Activated T-helper 1 cell treated with anti-CD3 and anti-CD28 coated beads, Interleukin-12 subunit alpha, Interleukin-12 subunit beta, Interleukin-2, Interleukin-4 antibody, amounts not matched to agents 30 ng/mL and 10 ng/mL and 1 ng/mL, durations not matched to agents 14 hours and 24 hours and 36 hours (primary cell): ENCODE results near the gene SLC12A5. TPM values are rescaled to one million over a fixed set of nuclear protein-coding genes. Genes with fewer than 3 reads are reported as not detected.
A peak's percentile ranks its signal among the peaks of the same experiment; 100 is the strongest.

Experiments
- DNase-seq: peaks from one replicate; pipeline ENCODE4 v3.0.0; 2021; ENCODE audit warnings: low spot score
- H3K27ac Mint-ChIP-seq: one replicate; pipeline ENCODE4 v1.8.0; 2021; ENCODE audit warnings: mild to moderate bottlenecking, mixed read lengths
- H3K27me3 Mint-ChIP-seq: one replicate; pipeline ENCODE4 v1.8.0; 2022; ENCODE audit warnings: mild to moderate bottlenecking, moderate library complexity, mixed read lengths; ENCODE audit not compliant: insufficient read depth
- H3K36me3 Mint-ChIP-seq: one replicate; pipeline ENCODE4 v1.8.0; 2021; ENCODE audit warnings: low read depth, mixed read lengths
- H3K4me1 Mint-ChIP-seq: one replicate; pipeline ENCODE4 v1.8.0; 2021; ENCODE audit warnings: low read depth, mixed read lengths
- H3K4me3 Mint-ChIP-seq: one replicate; pipeline ENCODE4 v1.8.0; 2021; ENCODE audit warnings: mild to moderate bottlenecking, moderate library complexity, mixed read lengths
- H3K9me3 Mint-ChIP-seq: one replicate; pipeline ENCODE4 v1.8.0; 2021; ENCODE audit warnings: mixed read lengths
- intact Hi-C: fragments of 100-400 bp; cut with micrococcal nuclease; formaldehyde crosslinking; loops from one replicate; pipeline ENCODE4 v1.15.1; 2024
- total RNA-seq: library from RNA; stranded (reverse); gene quantifications from 2 replicates; pipeline ENCODE4 v1.2.3, GENCODE V29; 2022

The SLC12A5 gene
- total RNA-seq, 1 donor from 2014 or later, result not detected

GRCh38 chr20:45998761-45999160, 30.3 kb upstream of the SLC12A5 start:
- H3K36me3 Mint-ChIP-seq, result no peaks in the 10 kb centered on the region
- H3K27ac Mint-ChIP-seq, result no peak overlapping the region
- H3K9me3 Mint-ChIP-seq, result no peaks in the 10 kb centered on the region
- H3K27me3 Mint-ChIP-seq, result peaks cover 20% of the 10 kb centered on the region
- intact Hi-C loops, result no loop called here
- peaks cover 51% of the 10 kb centered on the region for H3K4me1 Mint-ChIP-seq
- no peak for DNase-seq
- H3K4me3 Mint-ChIP-seq, result peak overlapping the region; percentile 29

GRCh38 chr20:45999557-46000261, 29.3 kb upstream of the SLC12A5 start:
- Mint-ChIP-seq H3K27me3 (peaks cover 20% of the 10 kb centered on the region), H3K27ac (no peak overlapping the region), H3K4me3 (no peak overlapping the region), H3K9me3 (no peaks in the 10 kb centered on the region), H3K4me1 (peaks cover 58% of the 10 kb centered on the region), H3K36me3 (no peaks in the 10 kb centered on the region)
- DNase-seq, result no peak
- intact Hi-C loops, result no loop called here

GRCh38 chr20:46000262-46000996, 28.6 kb upstream of the SLC12A5 start:
- DNase-seq, result peak; percentile 15
- H3K27me3 Mint-ChIP-seq, result peaks cover 17% of the 10 kb centered on the region
- peaks cover 59% of the 10 kb centered on the region for H3K4me1 Mint-ChIP-seq
- no peaks in the 10 kb centered on the region for H3K36me3 Mint-ChIP-seq
- intact Hi-C loops, result no loop called here
- H3K4me3 Mint-ChIP-seq, result no peak overlapping the region
- no peak overlapping the region for H3K27ac Mint-ChIP-seq
- H3K9me3 Mint-ChIP-seq, result no peaks in the 10 kb centered on the region

GRCh38 chr20:46001498-46001897, 27.5 kb upstream of the SLC12A5 start:
- peaks cover 65% of the 10 kb centered on the region for H3K4me1 Mint-ChIP-seq
- H3K27ac Mint-ChIP-seq, result no peak overlapping the region
- intact Hi-C loops, result no loop called here

DNA sequence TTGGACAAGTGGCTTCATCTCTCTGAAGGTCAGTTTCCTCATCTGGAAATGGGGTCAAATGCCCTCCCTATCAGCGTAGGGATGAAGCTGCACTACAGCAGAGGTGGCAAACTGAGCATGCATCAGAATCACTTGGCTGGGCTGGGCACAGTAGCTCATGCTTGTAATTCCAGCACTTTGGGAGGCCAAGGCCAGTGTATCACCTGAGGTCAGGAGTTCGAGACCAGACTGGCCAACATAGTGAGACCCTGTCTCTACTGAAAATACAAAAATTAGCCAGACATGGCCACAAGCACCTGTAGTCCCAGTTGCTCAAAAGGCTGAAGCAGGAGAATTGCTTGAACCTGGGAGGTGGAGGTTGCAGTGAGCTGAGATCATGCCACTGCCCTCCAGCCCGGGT, 27.0 kb upstream of the SLC12A5 start:
- intact Hi-C loops, result no loop called here
- H3K9me3 Mint-ChIP-seq, result no peaks in the 10 kb centered on the region
- peaks cover 13% of the 10 kb centered on the region for H3K27me3 Mint-ChIP-seq
- H3K4me3 Mint-ChIP-seq, result no peak overlapping the region
- no peak overlapping the region for H3K27ac Mint-ChIP-seq
- no peak for DNase-seq
- H3K4me1 Mint-ChIP-seq, result peaks cover 68% of the 10 kb centered on the region
- no peaks in the 10 kb centered on the region for H3K36me3 Mint-ChIP-seq

More at GRCh38 chr20:46001498-46001897, 27.5 kb upstream of the SLC12A5 start:
- Mint-ChIP-seq H3K4me3 (no peak overlapping the region), H3K36me3 (no peaks in the 10 kb centered on the region), H3K27me3 (peaks cover 15% of the 10 kb centered on the region), H3K9me3 (no peaks in the 10 kb centered on the region)
- no peak for DNase-seq

- peak overlapping the region; percentile 50 for H3K4me3 Mint-ChIP-seq
Observed at GRCh38 chr20:46004187-46004586, 24.8 kb upstream of the SLC12A5 start.

GRCh38 chr20:46004889-46005473, 24.0 kb upstream of the SLC12A5 start:
- peak; percentile 44 for DNase-seq
- intact Hi-C loops, result no loop called here
- peak overlapping the region; percentile 72 for H3K4me3 Mint-ChIP-seq

More at GRCh38 chr20:46004187-46004586, 24.8 kb upstream of the SLC12A5 start:
- intact Hi-C loops, result no loop called here
- Mint-ChIP-seq H3K36me3 (peaks cover under 1% of the 10 kb centered on the region), H3K4me1 (peaks cover 71% of the 10 kb centered on the region), H3K27ac (peak overlapping the region; percentile 21), H3K27me3 (peaks cover 15% of the 10 kb centered on the region), H3K9me3 (no peaks in the 10 kb centered on the region)
- DNase-seq, result no peak

GRCh38 chr20:46006022-46006705, 22.9 kb upstream of the SLC12A5 start:
- Mint-ChIP-seq H3K36me3 (peaks cover 4% of the 10 kb centered on the region), H3K27me3 (peaks cover 25% of the 10 kb centered on the region), H3K4me3 (no peak overlapping the region), H3K27ac (no peak overlapping the region), H3K9me3 (no peaks in the 10 kb centered on the region), H3K4me1 (peaks cover 73% of the 10 kb centered on the region)
- no peak for DNase-seq
- intact Hi-C loops, result no loop called here

More at GRCh38 chr20:46004889-46005473, 24.0 kb upstream of the SLC12A5 start:
- peak overlapping the region; percentile 48 for H3K27ac Mint-ChIP-seq
- peaks cover 70% of the 10 kb centered on the region for H3K4me1 Mint-ChIP-seq
- H3K27me3 Mint-ChIP-seq, result peaks cover 17% of the 10 kb centered on the region
- H3K9me3 Mint-ChIP-seq, result no peaks in the 10 kb centered on the region
- H3K36me3 Mint-ChIP-seq, result peaks cover 2% of the 10 kb centered on the region

DNA sequence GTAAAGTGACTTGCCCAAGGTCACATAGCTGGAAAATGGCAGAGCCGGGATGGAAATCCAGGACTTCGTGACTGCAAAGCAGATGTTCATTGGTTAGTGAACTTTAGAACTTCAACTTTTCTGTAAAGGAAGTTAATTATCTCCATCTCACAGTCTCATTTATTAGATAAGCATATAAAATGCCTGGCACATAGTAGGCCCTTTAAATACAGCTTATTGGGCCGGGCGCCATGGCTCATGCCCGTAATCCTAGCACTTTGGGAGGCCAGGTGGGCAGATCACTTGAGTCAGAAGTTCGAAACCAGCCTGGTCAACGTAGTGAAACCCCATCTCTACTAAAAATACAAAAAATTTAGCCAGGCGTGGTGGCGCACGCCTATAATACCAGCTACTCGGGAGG, 22.1 kb upstream of the SLC12A5 start:
- peaks cover 81% of the 10 kb centered on the region for H3K4me1 Mint-ChIP-seq
- H3K36me3 Mint-ChIP-seq, result peaks cover 8% of the 10 kb centered on the region
- no peak overlapping the region for H3K27ac Mint-ChIP-seq
- no peak for DNase-seq
- no peaks in the 10 kb centered on the region for H3K9me3 Mint-ChIP-seq
- H3K4me3 Mint-ChIP-seq, result no peak overlapping the region
- H3K27me3 Mint-ChIP-seq, result peaks cover 33% of the 10 kb centered on the region
- intact Hi-C loops, result no loop called here

DNA sequence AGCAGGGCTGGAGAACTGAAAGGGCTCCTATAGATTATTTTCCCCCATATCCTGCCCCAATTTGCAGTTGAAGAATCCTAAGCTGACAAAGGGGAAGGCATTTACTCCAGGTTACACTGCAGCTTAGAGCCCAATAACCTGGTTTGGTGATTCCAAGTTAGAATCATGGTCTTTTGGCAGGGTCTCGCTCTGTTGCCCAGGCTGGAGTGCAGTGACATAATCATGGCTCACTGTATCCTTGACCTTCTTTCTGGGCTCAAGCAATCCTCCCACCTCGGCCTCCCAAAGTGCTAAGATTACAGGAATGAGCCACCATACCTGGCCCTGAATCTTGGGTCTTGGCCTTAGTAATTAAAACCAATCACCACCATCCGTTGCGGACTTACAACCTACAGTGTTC, 21.3 kb upstream of the SLC12A5 start:
- Mint-ChIP-seq H3K4me1 (peaks cover 84% of the 10 kb centered on the region), H3K27ac (no peak overlapping the region), H3K36me3 (peaks cover 8% of the 10 kb centered on the region), H3K9me3 (no peaks in the 10 kb centered on the region), H3K4me3 (no peak overlapping the region), H3K27me3 (peaks cover 39% of the 10 kb centered on the region)
- no peak for DNase-seq
- intact Hi-C loops, result no loop called here

DNA sequence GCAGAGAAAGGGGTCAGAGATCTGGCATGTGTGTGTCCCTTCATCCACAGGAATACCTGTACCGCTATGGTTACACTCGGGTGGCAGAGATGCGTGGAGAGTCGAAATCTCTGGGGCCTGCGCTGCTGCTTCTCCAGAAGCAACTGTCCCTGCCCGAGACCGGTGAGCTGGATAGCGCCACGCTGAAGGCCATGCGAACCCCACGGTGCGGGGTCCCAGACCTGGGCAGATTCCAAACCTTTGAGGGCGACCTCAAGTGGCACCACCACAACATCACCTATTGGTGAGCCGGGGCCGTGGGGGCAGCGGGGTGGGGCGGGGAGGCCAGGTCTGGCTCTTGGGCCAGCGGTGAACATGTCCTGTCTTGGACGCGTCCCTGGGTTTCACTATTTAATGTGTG, 19.2 kb upstream of the SLC12A5 start:
- H3K4me3 Mint-ChIP-seq, result no peak overlapping the region
- no peak overlapping the region for H3K27ac Mint-ChIP-seq
- no peaks in the 10 kb centered on the region for H3K9me3 Mint-ChIP-seq
- peaks cover 81% of the 10 kb centered on the region for H3K4me1 Mint-ChIP-seq
- no peak for DNase-seq
- peaks cover 8% of the 10 kb centered on the region for H3K36me3 Mint-ChIP-seq
- peaks cover 53% of the 10 kb centered on the region for H3K27me3 Mint-ChIP-seq
- intact Hi-C loops, result loop anchor here (5.0 kb wide), 2 partner anchors 38 to 337 kb away; partner anchors contain the start of gene ZNF335

- DNase-seq, result peak; percentile 42
- H3K36me3 Mint-ChIP-seq, result peaks cover 8% of the 10 kb centered on the region
- intact Hi-C loops, result loop anchor here (5.0 kb wide), 2 partner anchors 38 to 337 kb away; partner anchors contain the start of gene ZNF335
- peaks cover 53% of the 10 kb centered on the region for H3K27me3 Mint-ChIP-seq
- H3K27ac Mint-ChIP-seq, result peak overlapping the region; percentile 42
- H3K4me3 Mint-ChIP-seq, result peak overlapping the region; percentile 66
- H3K4me1 Mint-ChIP-seq, result peaks cover 77% of the 10 kb centered on the region
- H3K9me3 Mint-ChIP-seq, result no peaks in the 10 kb centered on the region
Observed at GRCh38 chr20:46010491-46011391, 18.3 kb upstream of the SLC12A5 start.
